ENCODE data around the gene FBXW7. TPM values are rescaled to one million over a fixed set of nuclear protein-coding genes. Genes with fewer than 3 reads are reported as not detected.
"Not testable (repeated sequence)": the region's sequence is repeated elsewhere in the genome, so short reads cannot be mapped to it uniquely, and the experiment has no call there.

FBXW7 gene
- total RNA-seq, 1 donor from 2014 or later = 47.2 TPM

DNA sequence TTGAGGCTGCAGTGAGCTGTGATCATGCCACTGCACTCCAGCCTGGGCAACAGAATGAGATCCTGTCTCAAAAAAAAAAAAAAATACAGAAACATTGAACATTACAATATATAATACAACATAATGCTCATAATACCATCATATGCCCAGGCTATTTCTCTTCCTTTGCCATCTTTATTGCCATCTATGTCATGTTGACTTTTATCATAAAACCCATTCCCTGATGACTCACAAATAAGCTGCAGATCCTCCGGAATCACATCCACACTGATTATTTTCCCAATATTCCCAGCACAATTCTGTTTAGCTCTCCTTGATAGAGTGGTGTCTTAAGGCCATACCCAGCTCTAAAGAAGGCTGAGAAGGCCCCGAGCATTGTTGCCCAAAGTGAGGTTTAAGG is 9.2 kb upstream of the FBXW7 start:
- Histone ChIP-seq H3K27ac (no peak overlapping the region), H3K4me1 (no peaks in the 10 kb centered on the region), H3K4me3 (no peak overlapping the region), H3K9me3 (no peaks in the 10 kb centered on the region), H3K36me3 (no peaks in the 10 kb centered on the region), H3K27me3 (no peaks in the 10 kb centered on the region)
- intact Hi-C loops (cut with DNase I) = no loop called here
- ATAC-seq (no peak), DNase-seq (no peak)
- no peak for TF ChIP-seq CTCF (IDR thresholded peaks at IDR 0.05)

DNA sequence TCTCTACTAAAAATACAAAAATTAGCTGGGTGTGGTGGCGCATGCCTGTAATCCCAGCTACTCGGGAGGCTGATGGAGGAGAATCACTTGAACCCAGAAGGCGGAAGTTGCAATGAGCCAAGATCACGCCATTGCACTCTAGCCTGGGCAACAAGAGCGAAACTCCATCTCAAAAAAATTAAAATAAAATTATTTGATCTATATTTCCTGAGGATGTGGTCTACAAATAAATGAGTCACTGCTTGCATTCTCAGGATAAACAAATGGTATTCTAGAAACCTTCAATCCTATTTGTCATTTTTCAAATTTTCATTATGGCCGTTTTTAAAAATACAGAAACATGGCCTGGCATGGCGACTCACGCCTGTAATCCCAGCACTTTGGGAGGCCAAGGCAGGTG is 8.6 kb upstream of the FBXW7 start:
- intact Hi-C loops (cut with DNase I); H3K27me3 ChIP-seq; H3K36me3 ChIP-seq; ATAC-seq; H3K9me3 ChIP-seq; H3K4me1 ChIP-seq; H3K27ac ChIP-seq; DNase-seq; H3K4me3 ChIP-seq: not testable (repeated sequence)

DNA sequence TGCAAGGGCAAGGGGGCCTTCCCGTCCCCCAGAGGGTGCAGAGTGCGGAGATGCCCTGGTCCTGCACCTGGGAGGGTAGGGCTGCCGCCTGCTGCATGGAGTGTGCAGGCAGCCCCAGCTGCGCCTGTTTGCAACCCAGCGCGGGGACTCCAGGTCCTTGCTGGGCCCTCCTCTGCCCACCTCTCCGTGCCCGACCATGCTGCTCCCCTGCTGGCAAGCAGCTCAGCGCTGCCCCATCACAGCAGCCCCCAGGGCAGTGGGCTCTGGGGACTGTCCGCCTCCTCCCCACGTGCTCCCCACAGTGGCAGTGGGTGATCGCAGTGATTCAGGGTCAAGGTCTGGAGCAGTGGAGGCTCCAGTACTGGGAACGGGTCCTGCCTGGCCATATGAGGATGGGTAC is 5.0 kb upstream of the FBXW7 start:
- peaks cover 4% of the 10 kb centered on the region for H3K36me3 ChIP-seq
- no peaks in the 10 kb centered on the region for H3K27me3 ChIP-seq
- ATAC-seq (no peak), DNase-seq (no peak)
- H3K4me3 ChIP-seq = no peak overlapping the region
- no peak overlapping the region for H3K27ac ChIP-seq
- no peak for TF ChIP-seq CTCF (IDR thresholded peaks at IDR 0.05)
- H3K4me1 ChIP-seq = peaks cover 16% of the 10 kb centered on the region
- intact Hi-C loops (cut with DNase I) = no loop called here
- H3K9me3 ChIP-seq = no peaks in the 10 kb centered on the region

DNA sequence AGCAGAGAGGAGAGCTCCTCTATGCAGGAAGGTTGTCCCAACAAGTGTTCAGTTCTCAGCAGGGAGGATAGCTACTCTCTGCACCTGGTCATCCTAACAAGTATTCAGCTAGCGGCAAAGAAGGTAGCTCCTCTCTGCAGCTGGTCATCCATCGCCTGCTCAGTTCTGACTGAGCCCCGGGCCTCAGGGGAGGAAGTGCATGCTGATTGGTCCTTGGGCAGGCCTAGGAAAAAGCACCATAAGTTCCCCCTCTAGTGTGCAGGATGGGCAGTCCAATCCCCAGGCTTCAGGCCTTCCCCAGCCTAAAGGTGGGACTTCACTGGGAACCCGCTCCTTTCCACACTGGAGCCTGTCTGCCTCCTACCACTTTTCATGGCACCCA is 4.4 kb upstream of the FBXW7 start:
- DNase-seq (no peak), ATAC-seq (no peak)
- Histone ChIP-seq H3K27ac (no peak overlapping the region), H3K27me3 (no peaks in the 10 kb centered on the region), H3K4me1 (peaks cover 16% of the 10 kb centered on the region), H3K4me3 (no peak overlapping the region), H3K9me3 (no peaks in the 10 kb centered on the region), H3K36me3 (peaks cover 4% of the 10 kb centered on the region)
- intact Hi-C loops (cut with DNase I) = no loop called here
- TF ChIP-seq CTCF (IDR thresholded peaks at IDR 0.05) = no peak

- no peaks in the 10 kb centered on the region for H3K27me3 ChIP-seq
- H3K27ac ChIP-seq = no peak overlapping the region
- ATAC-seq = no peak
- intact Hi-C loops (cut with DNase I) = no loop called here
- DNase-seq = no peak
- H3K36me3 ChIP-seq = peaks cover 4% of the 10 kb centered on the region
- TF ChIP-seq CTCF (IDR thresholded peaks at IDR 0.05) = no peak
- H3K4me3 ChIP-seq = no peak overlapping the region
- H3K4me1 ChIP-seq = peaks cover 16% of the 10 kb centered on the region
- no peaks in the 10 kb centered on the region for H3K9me3 ChIP-seq
Observed at GRCh38 chr4:152539556-152540292, 3.8 kb upstream of the FBXW7 start.

- Histone ChIP-seq H3K4me3 (no peak overlapping the region), H3K27me3 (no peaks in the 10 kb centered on the region), H3K4me1 (peaks cover 27% of the 10 kb centered on the region), H3K9me3 (no peaks in the 10 kb centered on the region), H3K27ac (peak overlapping the region; percentile 96), H3K36me3 (peaks cover 4% of the 10 kb centered on the region)
- ATAC-seq = no peak
- intact Hi-C loops (cut with DNase I) = no loop called here
- TF ChIP-seq CTCF (IDR thresholded peaks at IDR 0.05) = no peak
- DNase-seq = no peak
Observed at GRCh38 chr4:152537881-152538280, 2.0 kb upstream of the FBXW7 start.

Measured in upper lobe of right lung (tissue), 1 donor.